GM21619 (cell line): ENCODE results near the gene NRTN.

ENCODE experiments used
- ATAC-seq: cut with Tn5 transposase; IDR thresholded peaks from one replicate; pipeline ENCODE4 v1.9.1; 2021; ENCODE audit not compliant: unreplicated experiment

Gene NRTN

DNA sequence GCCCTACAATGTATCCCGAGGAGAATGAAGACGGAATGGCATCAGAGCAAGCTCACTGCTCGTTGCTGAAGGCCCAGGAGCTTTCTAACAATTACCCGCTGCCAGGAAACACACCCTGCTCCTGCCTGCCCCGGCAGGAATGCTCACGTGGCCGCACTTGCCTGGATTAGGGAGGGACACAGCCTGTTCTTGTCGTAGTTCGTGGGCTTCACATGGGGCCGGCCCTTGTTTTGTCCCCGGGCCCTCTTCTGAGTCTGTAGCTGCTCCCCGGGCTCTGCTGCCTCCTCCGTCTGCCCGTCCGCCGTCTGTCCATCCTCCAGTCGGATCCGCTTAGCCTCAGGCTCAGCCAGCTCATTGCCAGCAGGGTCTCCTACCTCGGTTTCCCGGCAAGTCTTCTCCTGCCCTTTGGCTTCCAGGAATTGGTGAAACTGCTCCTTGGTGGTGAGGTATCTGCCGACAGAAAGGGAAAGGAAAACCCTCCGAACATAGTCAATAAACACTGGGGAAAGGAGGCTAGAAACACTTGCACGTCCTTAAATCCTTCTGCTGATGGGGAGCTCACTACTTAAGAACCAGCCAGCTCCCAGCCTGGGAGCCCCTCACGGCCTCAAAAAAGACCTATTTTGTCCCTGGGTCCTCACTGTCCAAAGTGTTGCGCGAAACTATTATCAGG, 14.8 kb upstream of the NRTN start:
- no peak for ATAC-seq

DNA sequence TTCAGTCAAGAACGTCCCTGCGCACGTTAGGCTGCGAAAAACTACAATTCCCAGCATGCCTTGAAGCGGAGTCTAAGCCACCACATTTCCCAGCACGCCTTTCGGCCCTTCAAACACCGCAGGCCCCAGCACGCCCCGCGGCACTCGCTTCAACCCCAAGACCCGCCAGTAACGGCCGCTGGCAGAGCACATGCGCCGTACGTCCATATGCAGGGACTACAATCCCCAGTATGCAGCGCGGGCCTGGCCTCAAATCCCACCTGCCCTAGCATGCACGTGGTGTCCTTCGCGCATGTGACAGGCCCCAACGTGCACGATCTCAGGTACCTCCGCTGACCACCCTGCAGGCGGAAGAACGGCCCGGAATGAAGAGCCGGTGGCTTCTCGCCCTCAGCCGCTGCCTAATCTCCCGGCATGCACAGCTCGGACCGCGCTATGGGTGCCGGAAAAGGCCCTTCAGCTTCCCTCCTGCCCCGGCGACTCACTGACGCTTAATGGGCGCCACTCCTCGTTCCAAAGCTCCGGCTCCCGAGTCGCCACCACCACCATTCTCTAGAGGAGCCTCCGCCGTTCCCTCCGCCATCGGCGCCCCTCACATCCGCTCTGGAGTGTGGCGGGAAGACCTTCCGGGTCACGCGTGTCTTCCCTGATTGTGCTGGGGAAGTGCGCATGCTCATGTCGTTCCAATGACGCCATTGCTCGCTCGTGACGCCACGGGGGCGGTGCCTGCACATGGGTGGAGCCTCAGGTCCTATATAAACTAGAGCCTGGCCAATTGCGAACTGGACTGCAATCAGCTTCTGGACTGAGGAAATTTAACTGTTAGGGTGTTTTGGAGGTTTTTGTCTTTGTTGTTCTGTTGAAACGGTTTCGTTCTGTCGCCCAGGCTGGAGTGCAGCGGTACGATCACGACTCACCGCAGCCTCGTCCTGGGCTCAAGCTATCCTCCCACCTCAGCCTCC, 14.0 kb upstream of the NRTN start, which contains the start of gene DUS3L:
Gene DUS3L (minus strand): TSS at position 605 of the 962 bp plus-strand sequence. CDS start 22 bp downstream, at position 583.
- ATAC-seq, result peak; percentile 84

DNA sequence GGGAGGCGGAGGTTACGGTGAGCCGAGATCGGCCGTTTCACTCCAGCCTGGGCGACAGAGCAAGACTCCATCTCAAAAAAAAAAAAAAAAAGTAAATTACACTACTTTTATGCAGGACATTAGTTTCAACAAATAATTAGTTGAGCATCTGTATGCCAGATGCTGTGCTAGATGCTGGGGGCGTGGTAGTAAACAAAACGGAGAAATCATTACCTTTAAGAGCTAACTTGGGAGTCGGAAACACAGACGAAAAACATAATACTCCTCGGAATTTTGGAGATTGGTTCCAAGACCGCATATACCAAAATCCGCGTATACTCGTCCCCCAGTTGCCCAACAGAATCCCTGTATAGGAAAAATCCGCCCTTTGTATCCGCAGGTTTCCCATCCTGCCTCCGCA, 12.6 kb upstream of the NRTN start:
- ATAC-seq, result no peak

DNA sequence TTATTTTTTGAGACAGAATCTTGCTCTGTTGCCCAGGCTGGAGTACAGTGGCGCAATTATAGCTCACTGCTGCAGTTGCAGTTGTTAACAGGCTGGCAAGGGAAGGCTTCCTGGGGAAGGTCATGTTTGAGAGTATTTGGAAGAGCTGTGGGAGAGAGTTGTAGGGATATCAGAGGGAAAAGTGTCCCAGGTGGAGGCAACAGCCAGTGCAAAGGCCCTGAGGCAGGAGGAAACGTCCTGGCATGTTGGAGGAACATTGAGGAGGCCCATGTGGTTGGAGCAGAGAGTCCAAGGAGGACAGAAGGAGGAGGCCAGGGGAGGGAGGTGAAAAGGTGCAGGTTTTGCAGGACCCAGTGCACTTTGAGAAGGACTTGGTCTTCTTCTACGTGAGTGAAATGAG, 11.7 kb upstream of the NRTN start:
- ATAC-seq, result no peak

DNA sequence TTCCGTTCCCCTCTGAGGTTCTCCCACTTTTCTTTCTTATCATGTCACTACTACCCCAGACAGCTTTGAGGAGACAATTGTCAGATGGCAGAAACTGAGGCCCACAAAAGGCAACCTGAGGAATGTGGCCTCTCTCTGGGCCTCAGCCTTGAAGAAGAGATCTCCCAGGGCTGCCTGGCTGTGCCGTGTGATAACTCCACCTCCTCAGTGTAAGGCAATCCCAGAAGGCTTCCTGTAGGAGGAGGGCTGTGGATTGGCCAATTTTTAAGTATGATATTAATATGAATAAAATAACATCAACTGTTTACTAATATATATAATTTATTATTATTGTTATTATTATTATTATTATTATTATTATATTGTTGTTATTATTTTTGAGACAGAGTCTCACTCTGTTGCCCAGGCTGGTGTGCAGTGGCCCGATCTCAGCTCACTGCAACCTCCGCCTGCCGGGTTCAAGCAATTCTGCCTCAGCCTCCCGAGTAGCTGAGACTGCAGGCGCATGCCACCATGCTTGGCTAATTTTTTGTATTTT, 9.4 kb upstream of the NRTN start:
- ATAC-seq, result no peak

DNA sequence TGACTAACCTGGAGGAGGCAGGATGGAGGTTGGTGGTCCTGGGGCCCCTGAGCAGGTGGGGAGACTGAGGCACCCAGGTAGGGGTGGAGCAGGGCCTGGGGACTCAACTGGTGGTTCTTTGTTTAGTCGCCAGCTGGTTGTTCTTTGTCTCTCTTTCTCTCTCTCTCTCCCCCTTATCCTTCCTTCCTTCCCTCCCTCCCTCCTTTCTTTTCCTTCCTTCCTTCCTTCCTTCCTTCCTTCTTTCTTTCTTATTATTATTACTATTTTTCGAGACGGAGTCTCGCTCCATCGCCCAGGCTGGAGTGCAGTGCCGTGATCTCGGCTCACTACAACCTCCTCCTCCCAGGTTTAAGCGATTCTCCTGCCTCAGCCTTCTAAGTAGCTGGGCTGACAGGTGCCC, 6.6 kb upstream of the NRTN start:
- ATAC-seq, result no peak

DNA sequence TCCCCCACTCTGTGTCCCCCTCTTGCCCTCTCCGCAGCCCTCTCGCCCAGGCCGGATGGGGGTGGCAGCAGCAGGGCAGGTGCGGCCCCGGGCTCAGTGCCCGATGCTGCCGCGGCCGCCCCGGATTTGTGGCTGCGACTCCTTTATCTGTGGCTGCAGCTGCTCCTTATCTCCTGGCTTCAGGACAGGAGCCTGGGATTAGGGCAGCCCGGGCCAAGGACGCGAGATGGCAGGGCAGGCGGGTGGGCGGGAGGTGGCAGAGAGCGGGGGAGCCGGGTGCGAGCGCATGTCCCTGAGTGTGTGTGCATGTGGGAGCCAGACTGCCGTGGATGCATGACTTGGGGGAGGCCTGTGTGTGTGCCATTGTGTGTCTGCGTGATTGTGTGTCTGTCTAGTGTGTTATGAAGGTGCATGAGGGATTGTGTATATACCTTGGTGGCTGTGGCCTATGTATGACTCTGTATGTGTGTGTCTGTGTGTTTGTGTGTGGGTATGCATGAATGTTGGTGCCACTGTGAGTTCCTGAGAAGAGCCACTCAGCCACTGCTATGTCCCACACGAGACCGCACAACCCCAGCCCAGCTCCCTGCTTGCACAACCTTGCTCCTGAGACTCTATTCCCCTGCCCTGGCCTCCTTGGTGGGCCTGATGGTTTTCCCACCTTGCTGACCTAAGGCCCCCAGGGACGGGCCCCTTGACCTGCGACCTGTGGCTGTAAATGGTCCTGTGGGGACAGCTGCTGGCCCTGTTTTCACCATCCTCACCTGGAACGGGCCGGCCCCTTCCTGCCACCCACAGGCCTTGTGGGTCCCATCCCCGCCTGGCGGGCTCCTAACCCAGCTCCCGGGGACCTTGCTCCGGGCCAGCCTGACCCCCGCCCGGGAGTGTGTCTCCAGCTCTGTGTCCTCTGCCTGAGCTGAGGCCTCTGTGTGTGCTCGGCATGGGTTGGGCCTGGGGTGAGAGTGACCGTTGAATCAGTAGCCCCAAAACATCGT, 5.3 kb upstream of the NRTN start:
- no peak for ATAC-seq

DNA sequence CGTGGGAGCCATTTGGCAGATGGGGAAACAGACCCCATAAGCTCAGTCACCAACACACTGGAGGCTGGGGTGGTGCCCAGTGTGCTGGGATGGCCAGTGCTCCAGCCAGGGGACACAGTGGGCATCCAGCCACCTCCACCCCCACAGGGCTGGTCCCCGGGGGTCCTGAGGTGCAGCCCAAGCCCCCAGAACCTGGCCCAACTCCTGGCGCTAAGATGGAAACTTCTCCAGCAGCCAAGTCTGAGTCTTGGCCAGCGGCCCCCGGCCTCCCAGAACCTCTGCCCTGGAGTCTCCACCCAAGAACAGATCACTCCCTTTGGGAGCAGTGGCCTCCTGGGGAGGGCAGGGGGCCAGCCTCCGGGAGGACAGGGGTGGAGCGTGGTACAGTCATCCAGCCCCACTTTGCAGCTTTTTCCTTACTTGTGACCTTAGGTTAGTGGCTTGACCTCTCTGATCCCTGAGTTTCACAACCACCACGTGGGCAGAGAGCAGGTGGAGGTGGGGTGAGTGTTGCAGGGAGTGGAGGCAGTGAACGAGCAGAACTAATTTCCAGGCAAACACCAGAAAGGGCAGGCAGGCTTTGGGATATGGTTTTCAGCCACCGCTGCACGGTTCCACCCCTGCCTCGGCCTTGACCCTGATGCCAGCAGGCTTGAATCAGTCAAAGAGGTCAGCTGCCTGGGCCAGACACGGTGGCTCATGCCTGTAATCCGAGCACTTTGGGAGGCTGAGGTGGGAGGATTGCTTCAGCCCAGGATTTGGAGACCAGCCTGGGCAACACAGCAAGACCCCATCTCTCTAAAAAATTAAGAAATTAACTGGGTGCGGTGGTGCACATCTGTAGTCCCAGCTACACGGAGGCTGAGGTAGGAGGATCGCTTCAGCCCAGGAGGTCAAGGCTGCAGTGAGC, 4.3 kb upstream of the NRTN start:
- no peak for ATAC-seq

DNA sequence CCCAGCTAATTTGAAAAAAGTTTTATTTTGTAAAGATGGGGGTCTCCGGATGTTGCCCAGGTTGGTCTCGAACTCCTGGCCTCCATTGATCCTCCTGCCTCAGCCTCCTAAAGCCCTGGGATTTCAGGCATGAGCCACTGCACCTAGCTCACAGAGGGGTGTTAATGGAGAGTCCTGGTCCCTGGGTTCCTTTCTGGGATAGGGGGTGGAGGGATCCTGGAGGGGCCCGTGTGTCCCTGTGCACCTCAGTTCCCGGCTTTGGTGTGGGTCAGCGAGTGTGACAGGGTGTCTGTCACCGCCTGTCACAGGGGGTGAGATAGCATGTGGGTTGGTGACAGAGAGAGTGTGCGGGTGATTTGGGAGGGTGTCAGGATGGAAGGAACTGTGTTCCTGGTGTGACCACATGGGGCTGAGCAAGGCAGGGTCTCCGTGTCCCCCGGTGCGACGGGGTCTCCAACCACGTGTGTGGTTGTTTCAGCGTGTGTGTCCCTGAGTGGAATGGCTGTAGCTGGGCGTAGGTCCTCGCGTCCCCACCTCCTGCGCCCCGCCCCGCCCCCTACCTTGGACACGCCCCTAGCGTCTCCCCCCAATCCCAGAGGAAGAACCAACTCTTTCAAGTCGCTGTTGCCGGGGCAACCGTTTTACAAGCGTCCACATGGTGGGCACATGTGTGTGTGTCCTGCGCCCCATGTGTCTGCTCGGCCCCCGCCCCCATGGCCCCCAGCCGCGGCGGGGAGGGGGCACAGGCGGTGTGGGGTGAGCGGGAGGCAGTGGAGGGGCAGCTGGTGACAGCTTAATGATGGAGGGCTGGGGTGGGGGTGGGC, 2.9 kb upstream of the NRTN start:
- no peak for ATAC-seq

DNA sequence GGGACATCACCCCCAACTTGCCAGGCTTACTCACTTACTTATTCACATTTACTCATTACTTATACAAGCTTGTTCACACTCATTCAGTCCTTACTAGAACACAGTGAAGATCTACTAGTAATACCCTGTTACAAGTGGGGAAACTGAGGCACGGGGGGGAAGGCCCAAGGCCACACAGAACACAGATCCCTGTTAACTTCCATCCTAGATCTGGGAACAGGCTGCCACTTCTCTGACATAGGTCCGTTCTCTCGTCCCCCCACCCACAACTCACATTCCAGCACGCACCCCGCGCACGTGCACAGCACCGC, 1.5 kb upstream of the NRTN start:
- ATAC-seq, result no peak

DNA sequence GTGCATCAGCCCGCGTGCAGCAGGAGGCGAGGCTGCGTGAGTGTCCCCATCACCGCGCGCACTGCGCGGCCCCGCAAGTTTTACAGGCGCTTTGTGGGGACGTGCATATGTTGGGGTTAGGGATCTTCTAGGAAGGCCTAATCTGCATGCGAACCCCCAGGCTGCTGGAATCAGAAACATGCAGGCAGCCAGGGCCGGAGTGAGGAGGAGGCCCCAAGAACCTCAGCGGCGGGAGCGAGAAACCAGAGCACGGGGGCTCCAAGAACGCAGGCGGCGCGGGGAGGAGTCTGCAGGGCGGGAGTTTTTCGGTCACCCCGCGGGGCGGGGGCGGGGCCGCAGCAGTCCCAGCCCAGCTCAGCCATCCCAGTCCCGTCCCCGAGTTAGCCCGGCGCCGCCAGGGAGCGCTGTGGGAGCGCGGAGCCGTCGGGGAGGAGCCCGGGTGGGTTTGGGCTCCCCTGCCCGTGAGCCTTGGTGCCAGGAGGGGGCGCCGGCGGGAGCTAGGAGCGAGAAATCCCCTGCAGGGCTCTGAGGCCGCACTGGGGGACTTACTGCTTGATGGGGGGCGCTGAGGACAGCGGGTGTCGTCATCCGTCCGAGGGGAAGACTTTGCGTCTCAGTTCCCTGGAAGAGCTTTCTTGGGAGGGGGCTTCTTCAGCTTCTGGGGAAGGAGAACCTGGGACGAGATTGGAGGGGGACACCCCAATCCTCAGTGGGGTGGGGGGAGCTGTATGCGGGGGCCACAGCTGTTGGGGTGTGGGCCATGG, 933 bp upstream of the NRTN start:
- ATAC-seq, result peak; percentile 61

DNA sequence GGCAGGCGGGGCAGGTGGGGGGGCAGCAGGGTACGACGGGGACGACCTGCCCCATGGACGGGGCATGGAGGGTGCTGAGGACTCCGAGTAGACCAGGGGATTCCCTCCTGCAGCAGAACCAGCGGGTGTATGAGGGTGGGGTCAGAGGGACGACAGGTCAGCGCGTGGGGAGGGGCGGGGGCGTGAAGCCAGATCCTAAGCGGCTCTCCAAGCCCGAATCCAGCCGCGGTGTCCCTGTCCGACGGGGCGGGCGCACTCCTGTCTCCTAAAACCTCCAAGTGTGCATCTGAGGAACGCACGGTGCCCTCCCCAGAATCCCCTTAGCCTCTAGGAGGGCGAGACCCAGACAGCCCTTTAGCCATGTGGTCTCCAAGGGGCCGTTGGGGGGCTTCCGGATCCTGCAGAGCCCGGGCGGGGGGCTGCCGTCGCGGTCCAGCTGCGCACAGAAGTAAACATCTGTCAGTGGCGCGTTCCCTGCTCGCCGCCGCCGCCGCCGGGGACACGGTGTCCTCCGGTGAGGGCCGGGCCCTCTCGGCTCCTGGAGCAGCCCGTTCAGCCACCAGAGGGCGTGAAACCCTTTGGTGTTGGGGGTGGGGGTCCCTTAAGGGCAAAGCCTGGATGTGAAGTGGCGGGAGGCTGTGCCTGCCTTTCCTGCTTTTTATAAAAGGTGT, 730 bp downstream of the NRTN start:
- no peak for ATAC-seq

DNA sequence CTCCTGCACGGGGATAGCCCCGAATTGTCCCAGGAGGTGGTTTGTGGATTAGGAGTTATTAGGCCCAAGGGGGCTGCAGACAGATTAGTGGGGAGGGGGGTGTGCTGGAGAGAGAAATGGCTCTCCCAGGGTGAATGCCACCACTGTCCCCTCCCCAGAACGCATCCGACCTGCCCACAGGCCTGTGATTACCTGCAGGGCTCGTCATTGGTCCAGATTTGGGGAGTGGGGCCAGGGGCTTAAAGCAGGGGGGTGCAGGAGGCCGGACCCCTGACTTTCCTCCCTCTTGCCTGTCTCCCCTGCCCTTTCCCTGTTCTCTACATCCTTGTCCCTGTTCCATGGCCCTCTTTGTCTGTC, 1.2 kb downstream of the NRTN start:
- ATAC-seq, result no peak

DNA sequence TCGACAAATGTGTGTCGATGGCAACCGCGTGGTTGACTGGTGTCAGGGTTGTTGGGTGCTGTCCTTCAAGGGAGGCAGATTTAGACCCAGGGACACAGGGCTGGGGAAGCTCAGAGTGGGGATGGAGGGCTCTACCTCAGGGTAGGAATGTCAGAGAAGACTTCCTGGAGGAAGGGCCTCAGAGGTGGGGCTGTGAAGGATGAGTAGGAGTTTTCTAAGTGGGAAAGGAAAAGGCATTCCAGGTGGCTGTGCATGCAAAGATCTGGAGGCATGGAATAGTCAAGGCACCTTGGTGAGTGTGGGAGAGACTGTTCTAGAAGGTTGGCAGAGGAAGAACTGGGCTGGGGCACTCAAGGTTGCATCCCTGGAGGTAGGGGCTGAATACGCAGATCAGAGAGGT, 2.0 kb downstream of the NRTN start:
- no peak for ATAC-seq

DNA sequence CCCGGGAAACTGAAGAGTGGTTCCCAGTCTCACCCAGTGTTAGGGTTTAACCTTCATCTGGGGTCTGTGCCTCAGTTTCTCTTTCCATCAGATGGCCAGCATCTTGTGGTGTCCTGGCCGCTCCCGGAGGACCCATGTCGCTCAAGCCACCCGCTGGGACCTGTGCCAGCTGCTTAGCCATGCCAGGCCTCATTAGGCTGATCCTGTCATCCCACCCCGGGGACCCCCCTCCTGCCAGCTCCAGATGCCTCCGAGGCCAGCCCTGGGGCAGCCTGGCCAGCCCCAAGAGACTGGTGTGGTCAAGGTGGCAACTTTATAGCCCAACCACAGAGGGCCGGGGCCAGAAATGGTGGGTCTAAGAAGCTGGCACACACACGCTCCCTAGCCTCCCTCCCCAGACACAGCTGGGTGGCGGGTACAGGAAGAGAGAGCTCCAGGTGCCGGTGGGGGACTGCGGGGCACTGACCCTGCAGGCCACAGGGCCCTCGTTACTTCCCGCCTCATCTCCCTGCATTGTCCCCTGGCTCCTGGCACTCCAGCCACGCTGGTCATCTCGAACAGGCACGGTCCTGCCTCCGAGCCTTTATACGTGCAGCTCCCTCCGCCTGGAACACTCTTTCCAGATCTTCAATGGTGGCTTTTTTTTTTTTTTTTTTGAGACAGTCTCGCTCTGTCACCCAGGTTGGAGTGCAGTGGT, 3.4 kb downstream of the NRTN start:
- ATAC-seq, result no peak

DNA sequence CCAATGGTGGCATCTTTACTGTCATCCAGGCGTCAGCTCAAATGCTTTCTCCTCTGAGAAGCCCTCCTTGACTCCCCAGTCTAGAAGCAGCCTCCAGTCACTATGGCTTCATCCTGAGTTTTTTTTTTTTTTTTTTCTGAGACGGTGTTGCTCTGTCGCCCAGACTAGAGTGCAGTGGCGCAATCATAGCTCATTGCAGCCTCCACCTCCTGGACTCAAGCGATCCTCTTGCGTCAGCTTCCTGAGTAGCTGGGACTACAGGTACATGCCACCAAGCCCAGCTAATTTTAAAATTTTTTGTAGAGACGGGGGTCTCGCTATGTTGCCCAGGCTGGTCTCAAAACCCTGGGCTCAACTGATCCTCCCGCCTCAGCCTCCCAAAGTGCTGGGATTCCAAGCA, 4.2 kb downstream of the NRTN start:
- ATAC-seq, result no peak

DNA sequence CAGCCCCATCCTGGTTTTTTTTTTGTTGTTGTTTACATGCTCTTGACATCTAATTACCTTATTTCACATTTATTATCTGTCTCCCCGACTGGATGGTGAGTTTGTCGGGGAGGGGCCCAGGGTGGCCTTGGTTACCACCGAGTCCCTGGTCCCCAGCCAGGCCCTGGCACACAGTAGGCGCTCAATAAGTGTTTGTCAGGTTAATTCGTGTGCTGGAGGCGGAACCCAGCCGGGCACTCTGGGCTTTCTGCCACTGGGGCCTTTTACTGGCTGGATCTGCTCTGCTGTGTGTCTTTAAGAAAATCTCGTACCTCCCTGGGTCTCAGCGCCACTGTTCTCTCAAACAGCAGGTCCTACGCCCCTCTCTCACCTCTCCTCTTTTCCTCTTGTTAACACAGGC, 4.6 kb downstream of the NRTN start:
- no peak for ATAC-seq
